Endothelial cell of umbilical vein (primary cell): Measurements from ENCODE around the gene NFE2L1. TPM values are rescaled to one million over a fixed set of nuclear protein-coding genes. Genes with fewer than 3 reads are reported as not detected.

Source experiments
- BruUV-seq: library from RNA; stranded (reverse); fragments of 400-500 nt; replicated peaks from 2 replicates; lab custom pipeline; 2021; lab: Mats Ljungman, UMichigan
- CTCF ChIA-PET: fragments of 300-600, 350-600 bp; sonication (Branson Sonifier 250); formaldehyde crosslinking; loops from one replicate; lab custom pipeline; 2021; ENCODE audit warnings: antibody characterized with exemption, inconsistent platforms; lab: Charles Lee
- POLR2A ChIA-PET: fragments of 300-600, 350-600 bp; sonication (Branson Sonifier 250); formaldehyde crosslinking; loops from one replicate; lab custom pipeline; 2021; ENCODE audit warnings: antibody characterized with exemption, inconsistent platforms; lab: Charles Lee
- DNase-seq: peaks from one replicate; pipeline ENCODE4 v3.0.0-alpha.2; 2011; ENCODE audit warnings: low read depth, low spot score
- FAIRE-seq: peaks from 2 replicates; lab custom pipeline; 2011; peaks lifted over from hg19 to GRCh38; lab: Jason Lieb, UNC
- H2AFZ ChIP-seq: 2 replicates; pipeline ENCODE4 v1.6.0; 2012; ENCODE audit warnings: low read depth, low read length, control low read depth, inconsistent platforms
- H3K27ac ChIP-seq: 2 replicates; pipeline ENCODE4 v1.5.1; 2011; ENCODE audit warnings: low read depth, mild to moderate bottlenecking, control low read depth, low read length, moderate library complexity; ENCODE audit not compliant: insufficient read depth
- H3K27me3 ChIP-seq, 2 experiments: 2 replicates each; pipeline versions ENCODE4 v1.6.0 to v1.6.1; 2011; ENCODE audit warnings: low read length in 2 of 2, mixed read lengths in 1 of 2; ENCODE audit not compliant: control insufficient read depth in 2 of 2, insufficient read depth in 2 of 2
- H3K36me3 ChIP-seq, 2 experiments: 2 replicates in 1 of 2; 3 replicates in 1 of 2; pipeline ENCODE4 v1.5.1; 2011; ENCODE audit warnings: low read length in 2 of 2, mild to moderate bottlenecking in 1 of 2, moderate library complexity in 1 of 2; ENCODE audit not compliant: control insufficient read depth in 2 of 2, insufficient read depth in 2 of 2; ENCODE audit errors: extremely low read depth in 1 of 2
- H3K4me1 ChIP-seq: 3 replicates; pipeline ENCODE4 v1.5.1; 2011; ENCODE audit warnings: mild to moderate bottlenecking, low read length; ENCODE audit not compliant: control insufficient read depth, insufficient read depth; ENCODE audit errors: extremely low read depth
- H3K4me2 ChIP-seq: 2 replicates; pipeline ENCODE4 v1.6.1; 2011; ENCODE audit warnings: low read length, control low read depth, mixed read lengths; ENCODE audit not compliant: insufficient read depth
- H3K4me3 ChIP-seq, 3 experiments: fragments of 200-600 bp in 1 of 3; sonication (generic), shearing (Covaris generic) in 1 of 3; replicated peaks in 1 of 3; 2 replicates each; pipeline ENCODE4 v1.5.1; 2011 to 2016; ENCODE audit warnings: control low read depth in 3 of 3, low read length in 3 of 3, mild to moderate bottlenecking in 2 of 3, inconsistent platforms in 1 of 3, low read depth in 1 of 3, moderate library complexity in 1 of 3; ENCODE audit not compliant: insufficient read depth in 1 of 3
- H3K79me2 ChIP-seq: 2 replicates; pipeline ENCODE4 v1.6.0; 2012; ENCODE audit warnings: low read length, inconsistent platforms; ENCODE audit not compliant: control insufficient read depth, insufficient read depth
- H3K9ac ChIP-seq: replicated peaks from 2 replicates; pipeline ENCODE3; 2011; ENCODE audit warnings: low read length, control low read depth; ENCODE audit not compliant: insufficient read depth; ENCODE audit errors: extremely low read depth
- H3K9me1 ChIP-seq: replicated peaks from 3 replicates; pipeline ENCODE4 v1.6.0; 2011; ENCODE audit warnings: mild to moderate bottlenecking, low read length; ENCODE audit not compliant: control insufficient read depth, insufficient read depth; ENCODE audit errors: extremely low read depth
- H3K9me3 ChIP-seq: replicated peaks from 2 replicates; pipeline ENCODE4 v1.5.1; 2012; ENCODE audit warnings: low read length, inconsistent platforms; ENCODE audit not compliant: control insufficient read depth, insufficient read depth
- H4K20me1 ChIP-seq: replicated peaks from 2 replicates; pipeline ENCODE3; 2011; ENCODE audit warnings: mild to moderate bottlenecking, low read length; ENCODE audit not compliant: control insufficient read depth, insufficient read depth; ENCODE audit errors: extremely low read depth
- EZH2 ChIP-seq: IDR thresholded peaks from 2 replicates; pipeline ENCODE4 v1.6.1; 2012; ENCODE audit warnings: borderline replicate concordance, low read depth, mild to moderate bottlenecking, moderate library complexity, low read length, inconsistent platforms; ENCODE audit not compliant: severe bottlenecking
- dilution Hi-C: fragments of 300-500 bp; cut with MboI; formaldehyde crosslinking; loops from one replicate; pipeline ENCODE4 v1.15.0; 2019; ENCODE audit warnings: low sequenced_read_pairs; ENCODE audit not compliant: extremely low pct_ligation_motif_present
- intact Hi-C: fragments of 100-400 bp; cut with micrococcal nuclease; formaldehyde crosslinking; loops from one replicate; pipeline ENCODE4 v1.10.0; 2022
- polyA plus RNA-seq, 4 experiments: library from polyadenylated mRNA; depleted of rRNA in 3 of 4; stranded (reverse) in 3 of 4; unstranded in 1 of 4; fragments of >200 nt; gene quantifications; 2 replicates each; pipeline versions ENCODE4 v1.2.1 to v1.2.3, GENCODE V29; 2011 to 2012; ENCODE audit warnings: missing spikeins in 1 of 4
- total RNA-seq: library from RNA; stranded (reverse); gene quantifications from 2 replicates; pipeline ENCODE4 v1.2.3, GENCODE V29; 2021
- TF ChIP-seq, protein P1 (sequence below), 2 donors: IDR thresholded peaks; 1 replicate in 1 of 2; 2 replicates in 1 of 2; pipeline ENCODE4 v1.5.1; 2011; ENCODE audit warnings: low read length in 2 of 2, mild to moderate bottlenecking in 2 of 2, moderate library complexity in 2 of 2, control low read depth in 1 of 2, inconsistent platforms in 1 of 2, low read depth in 1 of 2; ENCODE audit not compliant: insufficient read depth in 1 of 2; ENCODE audit errors: extremely low read depth in 1 of 2
- TF ChIP-seq, protein P2 (sequence below): IDR thresholded peaks from 2 replicates; pipeline ENCODE4 v1.6.1; 2011; ENCODE audit not compliant: insufficient read depth, insufficient read length

Gene NFE2L1
- total and polyA plus RNA-seq, 2 donors (not counting 3 experiments of a cell fraction or from before 2014, with no cell fraction given), result 187 to 236 TPM

DNA sequence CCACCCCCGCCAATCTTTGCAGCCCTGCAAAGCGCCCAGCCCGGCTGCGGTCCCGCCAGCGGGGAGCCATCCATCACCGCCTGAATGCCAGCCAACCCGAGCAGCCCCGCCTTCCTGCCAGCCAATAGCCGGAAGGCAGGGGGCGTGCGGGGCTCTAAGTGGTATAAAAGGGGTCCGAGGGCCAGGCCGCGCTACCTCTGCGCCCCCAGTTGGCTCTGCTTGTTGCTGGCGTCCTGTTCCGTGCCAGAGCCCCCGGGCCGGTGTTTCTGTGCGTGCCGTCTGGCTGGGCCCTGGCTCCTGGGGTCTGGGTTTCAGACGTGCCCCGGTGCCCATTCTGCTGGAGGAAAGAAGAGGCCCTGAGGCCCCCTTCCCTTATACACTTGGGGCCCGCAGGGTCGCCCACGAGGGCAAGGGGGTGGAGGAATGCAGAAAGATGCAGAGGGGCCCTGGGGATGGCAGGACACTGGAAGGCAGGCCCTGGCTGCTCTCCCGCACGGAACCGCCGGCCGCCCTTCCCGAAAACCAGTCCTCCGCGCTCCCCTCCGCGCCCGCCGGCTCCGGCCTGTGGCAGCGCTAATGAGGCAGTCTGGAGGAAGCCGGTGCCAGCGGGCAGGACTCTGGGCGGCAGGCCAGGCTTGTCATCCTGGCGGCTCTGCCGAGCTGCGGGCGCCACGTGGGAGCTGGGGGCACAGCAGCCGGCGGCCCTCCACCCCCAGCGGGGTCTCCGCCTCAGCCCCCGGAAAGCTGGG, 24.6 kb upstream of the NFE2L1 start:
- peak overlapping the region; percentile 63 for H2AFZ ChIP-seq
- dilution Hi-C loops (no loop called here), intact Hi-C loops (loop anchor here (1.0 to 10.0 kb wide), 4 partner anchors 45 to 311 kb away; partner anchors contain the start of gene CBX1)
- peaks cover 26% of the 10 kb centered on the region for H3K4me1 ChIP-seq
- no peaks in the 10 kb centered on the region for H3K36me3 ChIP-seq
- H4K20me1 ChIP-seq, result no peaks in the 10 kb centered on the region
- DNase-seq (peak; percentile 62), FAIRE-seq (peak; percentile 75)
- no TSS peak for BruUV-seq
- peak overlapping the region; percentile 86 for H3K4me2 ChIP-seq
- ChIA-PET POLR2A (no interaction called here), CTCF (interaction anchor here (0.8 to 1.2 kb wide), 2 partner anchors 45 to 47 kb away, joined by 3 to 6 read pairs; no protein-coding TSS in a partner anchor)
- no peaks in the 10 kb centered on the region for H3K27me3 ChIP-seq
- no peaks in the 10 kb centered on the region for H3K9me3 ChIP-seq
- no peaks in the 10 kb centered on the region for H3K9me1 ChIP-seq
- peak overlapping the region; percentile 0 for H3K9ac ChIP-seq
- H3K79me2 ChIP-seq, result no peaks in the 10 kb centered on the region
- peak overlapping the region; percentile 15 to 27 (median 17) for H3K4me3 ChIP-seq
- TF ChIP-seq EZH2, result no peak
- TF ChIP-seq, protein P1, sequence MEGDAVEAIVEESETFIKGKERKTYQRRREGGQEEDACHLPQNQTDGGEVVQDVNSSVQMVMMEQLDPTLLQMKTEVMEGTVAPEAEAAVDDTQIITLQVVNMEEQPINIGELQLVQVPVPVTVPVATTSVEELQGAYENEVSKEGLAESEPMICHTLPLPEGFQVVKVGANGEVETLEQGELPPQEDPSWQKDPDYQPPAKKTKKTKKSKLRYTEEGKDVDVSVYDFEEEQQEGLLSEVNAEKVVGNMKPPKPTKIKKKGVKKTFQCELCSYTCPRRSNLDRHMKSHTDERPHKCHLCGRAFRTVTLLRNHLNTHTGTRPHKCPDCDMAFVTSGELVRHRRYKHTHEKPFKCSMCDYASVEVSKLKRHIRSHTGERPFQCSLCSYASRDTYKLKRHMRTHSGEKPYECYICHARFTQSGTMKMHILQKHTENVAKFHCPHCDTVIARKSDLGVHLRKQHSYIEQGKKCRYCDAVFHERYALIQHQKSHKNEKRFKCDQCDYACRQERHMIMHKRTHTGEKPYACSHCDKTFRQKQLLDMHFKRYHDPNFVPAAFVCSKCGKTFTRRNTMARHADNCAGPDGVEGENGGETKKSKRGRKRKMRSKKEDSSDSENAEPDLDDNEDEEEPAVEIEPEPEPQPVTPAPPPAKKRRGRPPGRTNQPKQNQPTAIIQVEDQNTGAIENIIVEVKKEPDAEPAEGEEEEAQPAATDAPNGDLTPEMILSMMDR (IDR thresholded peaks at IDR 0.05; ENCODE audit: extremely low read depth in 1 of 2, insufficient read depth in 1 of 2, low read depth in 1 of 2, low read length in 2 of 2), result peak; percentile 17 to 46
- TF ChIP-seq, protein P2, sequence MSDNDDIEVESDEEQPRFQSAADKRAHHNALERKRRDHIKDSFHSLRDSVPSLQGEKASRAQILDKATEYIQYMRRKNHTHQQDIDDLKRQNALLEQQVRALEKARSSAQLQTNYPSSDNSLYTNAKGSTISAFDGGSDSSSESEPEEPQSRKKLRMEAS, result peak; percentile 6
- H3K27ac ChIP-seq, result no peak overlapping the region
